ENCODE data around the gene TAF15. TPM values are rescaled to one million over a fixed set of nuclear protein-coding genes. Genes with fewer than 3 reads are reported as not detected.

Gene TAF15
- polyA plus RNA-seq, 1 of the 3 experiments (the other 2 are of a cell fraction), result 78.0 TPM

DNA sequence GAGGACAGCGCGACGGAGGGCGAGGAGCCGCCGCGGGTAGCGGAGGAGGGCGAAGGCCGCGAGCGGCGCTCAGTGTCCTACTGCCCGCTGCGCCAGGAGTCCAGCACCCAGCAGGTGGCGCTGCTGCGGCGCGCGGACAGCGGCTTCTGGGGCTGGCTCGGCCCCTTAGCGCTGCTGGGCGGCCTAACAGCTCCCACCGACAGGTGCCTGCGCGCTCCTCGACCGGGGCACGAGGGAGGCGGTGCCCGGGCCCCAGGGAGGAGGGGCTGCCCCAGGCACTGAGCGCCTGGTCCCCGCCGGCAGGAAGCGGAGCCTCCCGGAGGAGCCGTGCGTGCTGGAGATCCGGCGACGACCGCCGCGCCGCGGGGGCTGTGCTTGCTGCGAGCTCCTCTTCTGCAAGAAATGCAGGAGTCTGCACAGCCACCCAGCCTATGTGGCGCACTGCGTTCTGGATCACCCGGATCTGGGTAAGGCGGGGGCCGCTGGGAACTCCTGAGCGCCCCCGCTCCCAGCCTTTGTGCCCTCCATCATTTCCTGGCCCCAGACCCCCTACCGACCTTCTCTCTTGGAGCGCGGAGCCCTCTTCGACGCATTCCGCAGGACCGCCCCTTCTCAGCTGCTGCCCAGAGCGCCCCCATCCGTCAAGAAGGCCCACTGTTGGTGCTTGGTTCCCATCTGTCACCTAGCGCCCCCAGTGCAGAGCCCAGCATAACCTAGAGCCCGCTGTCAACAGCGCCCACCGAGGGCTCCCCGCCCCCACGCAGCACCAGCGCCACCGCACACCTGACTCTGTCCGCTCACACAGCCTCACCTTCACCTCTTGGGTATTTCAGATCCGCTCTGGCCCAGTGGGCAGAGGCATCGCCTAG lies 44.9 kb upstream of the TAF15 start:
- POLR2A ChIA-PET, result interaction anchor here (0.8 to 3.2 kb wide), 6 partner anchors 12 to 44 kb away, joined by 3 to 65 read pairs (median 4); partner anchors contain the start of gene TAF15
- Histone ChIP-seq H3K9me3 (no peaks in the 10 kb centered on the region), H3K9me2 (no peaks in the 10 kb centered on the region), H3K4me1 (ENCODE audit: control insufficient read depth in 1 of 2, insufficient read depth in 2 of 2, low read depth in 1 of 2, low read length in 1 of 2) (peaks cover 0 to 15% of the 10 kb centered on the region in 2 experiments; a peak in 1 of 4 replicates), H3K79me2 (ENCODE audit: insufficient read depth) (no peaks in the 10 kb centered on the region), H3K4me3 (ENCODE audit: low read depth in 2 of 2, low read length in 1 of 2) (peak overlapping the region; percentile 56), H3F3A (replicated peaks; ENCODE audit: insufficient read depth) (no peaks in the 10 kb centered on the region), H3K27me3 (ENCODE audit: insufficient read depth) (no peaks in the 10 kb centered on the region), H3K27ac (ENCODE audit: low read depth in 2 of 2, low read length in 1 of 2) (peak overlapping the region in 1 of 2 experiments; percentile 77; a peak in 2 of 4 replicates), H4K20me1 (ENCODE audit: insufficient read depth) (no peaks in the 10 kb centered on the region), H3K4me2 (peak overlapping the region; percentile 93), H3K36me3 (replicated peaks in 1 of 2; ENCODE audit: control insufficient read depth in 1 of 2, insufficient read depth in 2 of 2, low read length in 1 of 2) (no peaks in the 10 kb centered on the region), H2AFZ (ENCODE audit: low read depth) (peak overlapping the region; percentile 74; the same call in 1 of the 2 replicates), H3K9ac (no peak overlapping the region)
- DNase-seq, result peak; percentile 98
- WGBS (ENCODE audit: low lambda C conversion rate), result 15% methylated on average over 39 of the region's 75 CpGs
- CTCF ChIA-PET, result interaction anchor here (0.6 to 31.2 kb wide), 56 partner anchors 13 to 1185 kb away, joined by 3 to 809 read pairs (median 6); partner anchors contain the start of genes AP2B1, GAS2L2, MMP28 and PEX12
- TF ChIP-seq IRF3 (IDR thresholded peaks at IDR 0.05; ENCODE audit: low read depth, low read length), result no peak
- 0 out of 2 replicates have a peak, but pooled peaks have one; percentile 12 for TF ChIP-seq TAF1 (IDR thresholded peaks at IDR 0.05; ENCODE audit: borderline replicate concordance, low read depth, low read length)
- peak; percentile 95 for TF ChIP-seq SMC3 (IDR thresholded peaks at IDR 0.05; ENCODE audit: low read depth, low read length)
- no peak for TF ChIP-seq RFX5 (IDR thresholded peaks at IDR 0.05; ENCODE audit: low read length)
- TF ChIP-seq TCF12 (IDR thresholded peaks at IDR 0.05), result no peak
- TF ChIP-seq POLR2AphosphoS5 (IDR thresholded peaks at IDR 0.05; ENCODE audit: low read depth, low read length), result no peak
- TF ChIP-seq, protein P1, sequence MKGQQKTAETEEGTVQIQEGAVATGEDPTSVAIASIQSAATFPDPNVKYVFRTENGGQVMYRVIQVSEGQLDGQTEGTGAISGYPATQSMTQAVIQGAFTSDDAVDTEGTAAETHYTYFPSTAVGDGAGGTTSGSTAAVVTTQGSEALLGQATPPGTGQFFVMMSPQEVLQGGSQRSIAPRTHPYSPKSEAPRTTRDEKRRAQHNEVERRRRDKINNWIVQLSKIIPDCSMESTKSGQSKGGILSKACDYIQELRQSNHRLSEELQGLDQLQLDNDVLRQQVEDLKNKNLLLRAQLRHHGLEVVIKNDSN (IDR thresholded peaks at IDR 0.05; ENCODE audit: borderline replicate concordance, low read depth), result 0 out of 2 replicates have a peak, but pooled peaks have one; percentile 5
- no peak for TF ChIP-seq ELF1 (IDR thresholded peaks at IDR 0.05)
- no peak for TF ChIP-seq MEF2A (IDR thresholded peaks at IDR 0.05; ENCODE audit: borderline replicate concordance, low read depth)
- TF ChIP-seq EP300 (IDR thresholded peaks at IDR 0.05; ENCODE audit: borderline replicate concordance in 1 of 2, low read depth in 1 of 2, low read length in 1 of 2), result no peak
- no peak for TF ChIP-seq ZBTB33 (IDR thresholded peaks at IDR 0.05; ENCODE audit: borderline replicate concordance, low read depth)
- peak; percentile 60 for TF ChIP-seq RCOR1 (IDR thresholded peaks at IDR 0.05; ENCODE audit: low read length)
- no peak for TF ChIP-seq YY1 (IDR thresholded peaks at IDR 0.05; ENCODE audit: low read depth)
- TF ChIP-seq, protein P2, sequence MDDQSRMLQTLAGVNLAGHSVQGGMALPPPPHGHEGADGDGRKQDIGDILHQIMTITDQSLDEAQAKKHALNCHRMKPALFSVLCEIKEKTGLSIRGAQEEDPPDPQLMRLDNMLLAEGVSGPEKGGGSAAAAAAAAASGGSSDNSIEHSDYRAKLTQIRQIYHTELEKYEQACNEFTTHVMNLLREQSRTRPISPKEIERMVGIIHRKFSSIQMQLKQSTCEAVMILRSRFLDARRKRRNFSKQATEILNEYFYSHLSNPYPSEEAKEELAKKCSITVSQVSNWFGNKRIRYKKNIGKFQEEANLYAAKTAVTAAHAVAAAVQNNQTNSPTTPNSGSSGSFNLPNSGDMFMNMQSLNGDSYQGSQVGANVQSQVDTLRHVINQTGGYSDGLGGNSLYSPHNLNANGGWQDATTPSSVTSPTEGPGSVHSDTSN (IDR thresholded peaks at IDR 0.05), result 0 out of 2 replicates have a peak, but pooled peaks have one; percentile 6
- no peak for TF ChIP-seq FOXM1 (IDR thresholded peaks at IDR 0.05; ENCODE audit: low read depth)
- TF ChIP-seq CHD2 (IDR thresholded peaks at IDR 0.05; ENCODE audit: low read length, partially characterized antibody), result peak; percentile 58
- no peak; the same call in 1 of the 2 replicates for TF ChIP-seq SIN3A (IDR thresholded peaks at IDR 0.05; ENCODE audit: borderline replicate concordance, low read depth, low read length)
- no peak for TF ChIP-seq TEAD4 (IDR thresholded peaks at IDR 0.05; ENCODE audit: borderline replicate concordance, insufficient read depth)
- TF ChIP-seq MXI1 (IDR thresholded peaks at IDR 0.05; ENCODE audit: low read depth, low read length), result no peak; the same call in 1 of the 2 replicates
- no peak for TF ChIP-seq FOXJ3 (CRISPR knock-in tag; IDR thresholded peaks at IDR 0.05)
- TF ChIP-seq REST (IDR thresholded peaks at IDR 0.05; ENCODE audit: low read depth, low read length), result no peak
- TF ChIP-seq RXRA (IDR thresholded peaks at IDR 0.05; ENCODE audit: borderline replicate concordance, low read depth), result no peak
- no peak for TF ChIP-seq JUND (IDR thresholded peaks at IDR 0.05)
- no peak; the same call in 1 of the 2 replicates for TF ChIP-seq NFIC (IDR thresholded peaks at IDR 0.05; ENCODE audit: borderline replicate concordance)
